A549 (cell line): ENCODE results near the gene SGSM1. TPM values are rescaled to one million over a fixed set of nuclear protein-coding genes. Genes with fewer than 3 reads are reported as not detected.
A peak's percentile ranks its signal among the peaks of the same experiment; 100 is the strongest.

Experiments used
- ATAC-seq, 2 experiments: fragments of 200-7000 bp in 1 of 2; fragments of >200 bp in 1 of 2; cut with Nextera tagmentation in 1 of 2; cut with Tn5 transposase in 1 of 2; 3 replicates each; pipeline versions ENCODE4 v1.8.0 to v1.9.1; 2018 to 2020; ENCODE audit warnings: mild to moderate bottlenecking in 1 of 2, moderate library complexity in 1 of 2
- CTCF ChIA-PET: fragments of 300-600 bp; sonication (Branson Sonifier 250); formaldehyde crosslinking; extraction: SDS; loops from one replicate; lab custom pipeline; 2021; ENCODE audit warnings: antibody characterized with exemption, inconsistent platforms; lab: Yijun Ruan, JAX
- POLR2A ChIA-PET: fragments of 350-600 bp; formaldehyde crosslinking; extraction: SDS; loops from one replicate; lab custom pipeline; 2021; ENCODE audit warnings: antibody characterized with exemption, inconsistent platforms; lab: Yijun Ruan, JAX
- DNase-seq, 2 experiments: peaks; one replicate each; pipeline versions ENCODE4 v3.0.0 to v3.0.0-alpha.2; 2011 to 2016; ENCODE audit warnings: low read depth in 1 of 2, low spot score in 1 of 2
- FAIRE-seq: peaks from 2 replicates; lab custom pipeline; 2011; peaks lifted over from hg19 to GRCh38; lab: Jason Lieb, UNC
- H3K27ac ChIP-seq, 2 experiments: fragments of >200 bp; sonication (Bioruptor Twin); formaldehyde crosslinking; 3 replicates each; pipeline ENCODE4 v1.5.1; 2016 to 2017
- H3K4me1 ChIP-seq: fragments of >200 bp; sonication (Bioruptor Twin); formaldehyde crosslinking; 3 replicates; pipeline ENCODE4 v1.6.1; 2016
- H3K4me2 ChIP-seq: fragments of >200 bp; sonication (Bioruptor Twin); formaldehyde crosslinking; 3 replicates; pipeline ENCODE4 v1.6.1; 2016
- H3K4me3 ChIP-seq: fragments of >200 bp; sonication (Bioruptor Twin); formaldehyde crosslinking; 3 replicates; pipeline ENCODE4 v1.5.1; 2016
- H3K9me3 ChIP-seq: fragments of >200 bp; sonication (Bioruptor Twin); formaldehyde crosslinking; 3 replicates; pipeline ENCODE4 v1.6.1; 2016
- CEBPB ChIP-seq, 2 experiments: fragments of >200 bp in 1 of 2; sonication (Bioruptor Twin) in 1 of 2; formaldehyde crosslinking in 1 of 2; IDR thresholded peaks; 2 replicates each; pipeline ENCODE4 v1.6.1; 2012 to 2016
- EHF ChIP-seq: fragments of 250-450 bp; sonication (Bioruptor Pico); IDR thresholded peaks from 2 replicates; pipeline ENCODE4 v1.5.0; 2020; ENCODE audit warnings: mild to moderate bottlenecking
- ELK1 ChIP-seq: fragments of 150-350 bp; IDR thresholded peaks from 2 replicates; pipeline ENCODE4 v1.6.1; 2014; ENCODE audit warnings: low read depth, mild to moderate bottlenecking, low read length
- GATA3 ChIP-seq: IDR thresholded peaks from 2 replicates; pipeline ENCODE4 v1.6.1; 2012; ENCODE audit warnings: borderline replicate concordance
- JUNB ChIP-seq: fragments of >200 bp; sonication (Bioruptor Twin); formaldehyde crosslinking; IDR thresholded peaks from 2 replicates; pipeline ENCODE4 v1.6.1; 2016
- KDM1A ChIP-seq: fragments of 200-600 bp; sonication (generic); IDR thresholded peaks from 2 replicates; pipeline ENCODE4 v1.6.1; 2016; ENCODE audit warnings: low read depth, mild to moderate bottlenecking
- MAX ChIP-seq: IDR thresholded peaks from 2 replicates; pipeline ENCODE4 v1.6.1; 2012
- MAZ ChIP-seq: fragments of 150-350 bp; IDR thresholded peaks from 2 replicates; pipeline ENCODE4 v1.6.1; 2014; ENCODE audit warnings: antibody characterized with exemption, low read depth, low read length, borderline replicate concordance
- NPAS2 ChIP-seq: fragments of 250-450 bp; sonication (Bioruptor Pico); IDR thresholded peaks from 2 replicates; pipeline ENCODE4 v1.8.0; 2022; ENCODE audit warnings: mild to moderate bottlenecking, moderate library complexity, borderline replicate concordance
- POLR2AphosphoS2 ChIP-seq: conservative IDR thresholded peaks from 2 replicates; pipeline ENCODE4 v1.6.1; 2012; ENCODE audit warnings: low read length, improper control_type of control experiment, inconsistent platforms
- REST ChIP-seq: fragments of 200-600 bp; sonication (generic); IDR thresholded peaks from 2 replicates; pipeline ENCODE4 v1.6.1; 2016; ENCODE audit warnings: antibody characterized with exemption, mild to moderate bottlenecking, moderate library complexity
- RFX5 ChIP-seq: fragments of 450-650 bp; IDR thresholded peaks from 2 replicates; pipeline ENCODE4 v1.7.1; 2014; ENCODE audit warnings: antibody characterized with exemption, mild to moderate bottlenecking, moderate library complexity
- SMC3 ChIP-seq: fragments of >200 bp; sonication (Bioruptor Twin); formaldehyde crosslinking; IDR thresholded peaks from 3 replicates; pipeline ENCODE4 v1.6.1; 2018; ENCODE audit warnings: inconsistent platforms
- TFCP2L1 ChIP-seq: fragments of 250-450 bp; sonication (Bioruptor Pico); IDR thresholded peaks from 2 replicates; pipeline ENCODE4 v1.5.0; 2021; ENCODE audit warnings: mild to moderate bottlenecking
- USF2 ChIP-seq: fragments of 450-650 bp; IDR thresholded peaks from 2 replicates; pipeline ENCODE4 v1.6.1; 2014; ENCODE audit warnings: antibody characterized with exemption
- ZNF302 ChIP-seq: fragments of 250-450 bp; sonication (Bioruptor Pico); IDR thresholded peaks from 2 replicates; pipeline ENCODE4 v1.9.0; 2021; ENCODE audit warnings: inconsistent platforms, mild to moderate bottlenecking, moderate library complexity
- WGBS: methylation state at CpG from one replicate; pipeline ENCODE4 v1.1.6; 2017; ENCODE audit errors: missing lambda C conversion rate; 5-methylcytosine and 5-hydroxymethylcytosine counted together
- polyA plus RNA-seq, 4 experiments: library from polyadenylated mRNA; depleted of rRNA in 3 of 4; stranded (reverse); fragments of >200 nt; fragmentation: RNase III in 1 of 4; extraction: RNeasy Plus Mini Kit Qiagen cat#74134 plus additional on column Dnase treatment in 1 of 4; gene quantifications; 2 replicates in 3 of 4; 3 replicates in 1 of 4; pipeline ENCODE4 v1.2.3, GENCODE V29; 2011 to 2017

Gene SGSM1
- polyA plus RNA-seq, 2 of the 4 experiments (the other 2 are of a cell fraction), result 0.50 to 1.4 TPM

- Histone ChIP-seq H3K9me3 (no peaks in the 10 kb centered on the region), H3K4me3 (no peak overlapping the region), H3K4me2 (no peak overlapping the region), H3K4me1 (no peaks in the 10 kb centered on the region), H3K27ac (no peak overlapping the region)
- DNase-seq, result peak in 1 of 2 experiments; percentile 12
- ChIA-PET POLR2A (no interaction called here), CTCF (interaction anchor here (0.6 to 1.3 kb wide), 4 partner anchors 10 to 182 kb away, joined by 3 to 4 read pairs (median 3); no protein-coding TSS in a partner anchor)
- FAIRE-seq, result no peak
- TF ChIP-seq JUNB, result no peak
- peak; percentile 89 for TF ChIP-seq REST
- TF ChIP-seq CEBPB (IDR thresholded peaks at IDR 0.05), result no peak
- TF ChIP-seq KDM1A, result no peak
- no peak for TF ChIP-seq POLR2AphosphoS2
- no peak for ATAC-seq
- 14% methylated on average over 4 of the region's 4 CpGs for WGBS
Observed at GRCh38 chr22:24875862-24876506, 70.0 kb downstream of the SGSM1 start.

GRCh38 chr22:24876700-24877099, 70.7 kb downstream of the SGSM1 start:
- H3K4me1 ChIP-seq, result no peaks in the 10 kb centered on the region
- no peak overlapping the region for H3K4me3 ChIP-seq
- ChIA-PET CTCF (interaction anchor here (0.8 kb wide), 1 partner anchor 39 kb away, joined by 3 read pairs; no protein-coding TSS in a partner anchor), POLR2A (no interaction called here)
- no peak overlapping the region for H3K4me2 ChIP-seq
- FAIRE-seq (no peak), ATAC-seq (no peak), DNase-seq (no peak)
- TF ChIP-seq MAZ (no peak), GATA3 (no peak), TFCP2L1 (CRISPR knock-in tag) (no peak), SMC3 (no peak), NPAS2 (CRISPR knock-in tag) (no peak), ZNF302 (no peak), MAX (no peak), ELK1 (no peak), EHF (no peak)
- 0% methylated on average over 1 of the region's 1 CpG for WGBS
- no peak overlapping the region for H3K27ac ChIP-seq
- no peaks in the 10 kb centered on the region for H3K9me3 ChIP-seq

GRCh38 chr22:24878969-24879368, 73.0 kb downstream of the SGSM1 start:
- DNase-seq (no peak), FAIRE-seq (no peak), ATAC-seq (peak; percentile 36 to 70; a peak in 3 of 6 replicates)
- H3K9me3 ChIP-seq, result no peaks in the 10 kb centered on the region
- no peak overlapping the region for H3K4me3 ChIP-seq
- no peaks in the 10 kb centered on the region for H3K4me1 ChIP-seq
- POLR2A ChIA-PET, result no interaction called here
- no peak overlapping the region for H3K4me2 ChIP-seq
- no peak overlapping the region for H3K27ac ChIP-seq
- TF ChIP-seq RFX5, result no peak
- TF ChIP-seq USF2, result 0 out of 2 replicates have a peak, but pooled peaks have one; percentile 33
- CTCF ChIA-PET, result no interaction called here
- 67% methylated on average over 2 of the region's 2 CpGs for WGBS
